ENCODE results near the gene SLC39A12.

SLC39A12 gene

DNA sequence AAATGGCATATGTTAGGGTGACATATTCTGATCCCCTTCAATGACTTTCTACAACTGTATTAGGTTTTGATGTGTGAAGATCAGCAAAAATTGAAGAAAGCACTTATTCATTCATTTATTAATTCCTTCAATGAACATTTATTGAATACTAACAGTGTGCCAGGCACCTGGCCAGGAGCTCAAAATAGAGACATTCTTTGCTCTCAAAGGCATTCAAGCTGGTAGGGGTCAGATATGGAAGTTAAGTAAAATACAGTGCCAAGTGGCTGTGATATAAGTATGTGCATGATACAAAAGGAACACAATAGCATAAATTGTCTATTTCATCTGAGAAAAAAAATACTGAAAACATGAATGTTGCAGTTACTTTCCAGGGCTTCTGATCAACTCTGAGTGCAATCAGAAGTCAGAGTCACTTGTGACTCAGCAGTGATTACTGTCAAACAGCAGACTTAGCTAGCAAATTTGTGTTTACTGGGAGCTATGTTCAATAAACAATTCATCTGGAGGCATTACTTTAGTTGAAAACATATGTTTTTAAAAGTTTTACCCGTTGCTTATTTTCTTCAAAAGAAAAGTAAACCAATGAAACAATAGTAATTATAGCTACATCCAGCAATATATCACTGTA is 128.1 kb downstream of the SLC39A12 start:
- no peak for TF ChIP-seq CTCF (IDR thresholded peaks at IDR 0.05)
- Histone ChIP-seq H3K4me3 (no peak overlapping the region), H3K27ac (no peak overlapping the region)
- no peak for DNase-seq (ENCODE audit: low spot score)

DNA sequence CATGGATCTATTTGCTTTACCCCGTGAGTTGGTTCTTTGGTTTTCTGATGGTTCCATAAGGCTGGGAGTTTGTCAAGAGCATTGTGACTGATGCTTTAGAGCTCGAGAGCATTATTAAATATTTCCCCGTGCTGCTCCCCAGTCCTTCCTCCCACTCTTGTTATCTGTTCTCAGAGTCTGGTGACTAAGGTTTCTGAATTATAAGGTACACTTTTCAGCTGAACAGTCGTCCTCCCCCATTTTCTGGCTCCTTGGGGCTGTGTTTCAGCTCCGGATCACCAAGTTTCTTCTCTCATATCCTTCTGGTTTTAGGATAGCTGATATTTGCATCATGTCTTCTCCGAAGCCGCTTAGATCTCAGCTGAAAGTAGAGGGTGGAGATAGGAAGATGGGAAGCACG is 130.7 kb downstream of the SLC39A12 start:
- Histone ChIP-seq H3K4me3 (no peak overlapping the region), H3K27ac (no peak overlapping the region)
- DNase-seq (ENCODE audit: low spot score): no peak
- no peak for TF ChIP-seq CTCF (IDR thresholded peaks at IDR 0.05)

DNA sequence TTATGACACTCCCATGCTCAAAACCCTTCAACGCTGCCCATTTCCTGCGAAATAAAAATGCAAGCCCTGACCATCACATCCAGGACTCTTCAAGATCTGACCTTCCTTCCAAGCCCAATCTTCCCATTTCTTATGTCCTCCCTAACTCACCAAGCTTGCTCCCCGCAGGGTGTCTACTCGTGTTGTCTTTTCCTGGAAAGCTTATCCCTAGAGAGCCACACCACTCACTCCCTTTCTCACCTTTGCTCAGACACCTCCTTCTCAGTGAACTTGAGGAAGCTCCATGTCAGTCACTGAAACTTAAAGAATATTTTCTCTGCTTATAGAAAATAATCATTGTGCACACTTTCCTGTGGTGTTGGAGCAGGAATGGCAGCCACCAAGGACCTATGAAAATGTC is 134.1 kb downstream of the SLC39A12 start:
- H3K27ac ChIP-seq: no peak overlapping the region
- DNase-seq (ENCODE audit: low spot score): no peak
- H3K4me3 ChIP-seq: no peak overlapping the region
- TF ChIP-seq CTCF (IDR thresholded peaks at IDR 0.05): no peak

GRCh38 chr10:18086746-18087145 is 135.0 kb downstream of the SLC39A12 start:
- TF ChIP-seq CTCF (IDR thresholded peaks at IDR 0.05): no peak
- no peak for DNase-seq (ENCODE audit: low spot score)
- no peak overlapping the region for H3K27ac ChIP-seq
- H3K4me3 ChIP-seq: no peak overlapping the region

DNA sequence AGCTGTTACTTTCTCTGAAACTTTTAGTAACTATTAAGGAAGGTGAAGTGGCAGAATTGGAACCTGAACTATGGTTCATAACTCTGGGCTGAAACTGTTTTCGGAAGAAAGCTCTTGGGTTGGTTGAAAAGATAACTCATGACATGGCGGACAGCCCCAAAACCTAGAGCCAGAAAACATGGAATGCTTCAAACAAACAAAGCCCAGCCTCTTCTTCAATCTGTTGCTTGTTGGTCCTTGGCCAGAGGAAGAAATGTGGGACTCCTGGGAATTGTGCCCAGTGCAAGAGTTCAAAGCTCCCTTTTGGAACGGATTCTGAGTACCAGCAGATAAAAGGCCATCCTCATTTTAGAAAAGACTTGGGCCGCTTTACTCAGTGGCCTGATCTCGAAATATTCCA is 135.6 kb downstream of the SLC39A12 start:
- TF ChIP-seq CTCF (IDR thresholded peaks at IDR 0.05): no peak
- DNase-seq (ENCODE audit: low spot score): no peak
- no peak overlapping the region for H3K27ac ChIP-seq
- H3K4me3 ChIP-seq: no peak overlapping the region
